Measurements from ENCODE around the gene ADCYAP1.
"Not testable (repeated sequence)": the region's sequence is repeated elsewhere in the genome, so short reads cannot be mapped to it uniquely, and the experiment has no call there.

Gene ADCYAP1

GRCh38 chr18:904218-905090 is at the start of gene ADCYAP1:
TSS of gene ADCYAP1 (plus strand) at chr18:904871. CDS start at chr18:905387, 516 bp downstream.
- DNase-seq (ENCODE audit: low read depth) = no peak

GRCh38 chr18:857986-858385 is 46.7 kb upstream of the ADCYAP1 start:
- no peak for DNase-seq (ENCODE audit: low read depth)

GRCh38 chr18:864872-865273 is 39.8 kb upstream of the ADCYAP1 start:
- no peak for DNase-seq (ENCODE audit: low read depth)

- DNase-seq (ENCODE audit: low read depth) = no peak
Measured at GRCh38 chr18:867257-867656, 37.4 kb upstream of the ADCYAP1 start.

DNA sequence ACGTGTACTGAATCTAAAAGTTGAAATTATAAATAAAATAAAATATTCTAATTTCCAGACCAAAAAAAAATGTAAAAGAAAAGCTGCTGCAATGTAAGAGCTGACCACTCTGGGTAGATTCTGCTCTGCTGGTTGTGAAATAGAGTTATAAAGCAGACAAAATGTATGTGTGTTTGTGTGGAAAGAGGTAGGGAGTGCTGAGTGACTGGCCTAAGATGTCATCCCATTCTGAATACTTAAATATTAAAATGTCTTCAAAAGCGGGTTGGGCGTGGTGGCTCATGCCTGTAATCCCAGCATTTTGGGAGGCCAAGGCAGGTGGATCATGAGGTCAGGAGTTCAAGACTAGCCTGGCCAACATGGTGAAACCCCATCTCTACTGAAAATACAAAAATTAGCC is 31.2 kb upstream of the ADCYAP1 start:
- not testable (repeated sequence) for DNase-seq (ENCODE audit: low read depth)

DNA sequence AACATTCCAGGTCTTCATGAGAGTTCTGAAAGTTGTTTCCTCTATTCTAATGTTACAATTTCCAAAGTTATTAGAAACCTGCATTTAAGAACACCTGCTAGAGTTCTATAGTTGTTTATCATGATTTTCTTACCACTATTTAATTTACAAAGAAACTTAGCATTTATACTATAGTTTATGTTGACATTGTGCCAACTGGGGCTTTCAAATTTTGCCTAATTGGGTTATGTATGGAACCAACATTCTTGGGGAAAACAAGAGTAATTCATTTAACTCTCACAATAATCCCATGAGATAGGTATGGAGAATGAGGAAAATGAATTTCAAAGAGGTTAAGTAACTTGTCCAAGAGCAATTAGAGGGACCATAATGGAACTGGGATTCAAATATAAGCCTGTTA is 28.8 kb upstream of the ADCYAP1 start:
- DNase-seq (ENCODE audit: low read depth) = no peak

DNA sequence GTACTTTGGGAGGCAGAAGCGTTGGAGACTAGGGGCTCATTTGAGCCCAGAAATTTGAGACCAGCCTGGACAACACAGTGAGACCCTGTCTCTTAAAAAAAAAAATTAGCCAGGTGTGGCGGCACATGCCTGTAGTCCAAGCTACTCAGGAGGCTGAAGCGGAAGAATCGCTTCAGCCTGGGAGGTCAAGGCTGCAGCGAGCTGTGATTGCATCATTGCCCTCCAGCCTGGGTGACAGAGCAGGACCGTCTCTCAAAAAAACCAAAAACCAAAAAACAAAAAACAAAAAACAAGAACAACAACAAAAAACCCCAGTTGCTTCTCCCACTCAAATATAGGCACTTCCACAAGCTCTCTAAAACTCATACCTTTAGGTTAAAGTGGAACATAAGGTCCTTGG is 27.4 kb upstream of the ADCYAP1 start:
- no peak for DNase-seq (ENCODE audit: low read depth)

DNA sequence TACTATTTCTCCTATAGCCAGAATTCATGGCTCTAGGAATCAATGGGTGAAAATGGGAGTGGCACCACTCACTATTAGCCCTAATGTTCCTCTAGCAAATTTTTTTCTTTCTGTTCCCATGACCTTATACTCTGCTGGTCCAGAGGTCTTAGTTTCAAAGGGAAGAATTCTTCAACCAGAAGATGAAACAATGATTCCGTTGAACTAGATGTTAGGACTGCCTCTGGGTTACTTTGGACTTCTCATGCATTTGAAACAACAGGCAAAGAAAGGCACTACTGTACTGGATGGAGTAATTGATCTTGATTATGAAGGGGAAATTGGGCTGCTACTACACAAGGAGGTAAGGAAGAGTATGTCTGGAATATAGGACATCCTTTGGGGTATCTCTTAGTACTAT is 18.6 kb upstream of the ADCYAP1 start:
- no peak for DNase-seq (ENCODE audit: low read depth)

- no peak for DNase-seq (ENCODE audit: low read depth)
Measured at GRCh38 chr18:887716-888115, 17.0 kb upstream of the ADCYAP1 start.

DNA sequence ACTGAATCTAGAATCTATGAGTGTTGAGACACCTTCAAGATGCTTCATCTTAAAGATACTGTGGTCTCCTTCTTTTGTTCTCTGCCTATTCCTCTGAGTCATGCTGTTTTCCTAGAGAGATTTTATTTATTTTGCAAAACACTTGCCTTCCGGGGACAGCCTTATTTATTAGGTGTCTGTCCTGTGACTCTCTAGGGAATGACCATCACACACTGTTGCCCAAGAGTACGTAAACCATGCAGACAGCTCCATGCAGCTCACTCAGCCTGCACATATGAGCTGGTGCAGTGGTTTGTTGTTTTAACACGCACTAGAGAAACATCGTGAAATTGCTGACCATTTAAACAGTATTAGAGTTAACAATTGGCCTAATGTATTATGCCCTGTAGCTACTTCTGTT is 12.4 kb upstream of the ADCYAP1 start:
- no peak for DNase-seq (ENCODE audit: low read depth)

GRCh38 chr18:896315-896714 is 8.4 kb upstream of the ADCYAP1 start:
- DNase-seq (ENCODE audit: low read depth) = no peak

GRCh38 chr18:901761-902160 is 2.9 kb upstream of the ADCYAP1 start:
- DNase-seq (ENCODE audit: low read depth) = no peak

DNA sequence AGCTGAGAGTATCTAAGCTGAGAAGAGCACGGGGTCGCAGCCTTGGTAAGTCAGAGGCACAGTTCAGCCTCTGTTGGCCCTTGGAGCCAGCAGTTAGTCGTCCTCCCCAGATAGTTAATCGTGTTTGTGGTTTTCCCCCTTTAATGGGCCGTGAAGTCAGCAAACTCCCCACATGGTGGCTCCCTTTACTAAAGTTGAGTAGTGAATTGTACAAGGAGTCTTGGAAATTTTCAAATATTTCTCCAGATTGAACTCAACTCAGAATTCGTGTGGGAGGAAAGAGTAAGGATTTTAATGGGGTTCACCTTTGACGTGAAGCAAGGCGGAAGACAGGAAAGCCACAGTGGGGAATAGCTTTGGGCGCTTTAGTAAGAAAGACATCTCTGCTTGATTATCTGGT is 2.4 kb upstream of the ADCYAP1 start:
- DNase-seq (ENCODE audit: low read depth) = no peak

GRCh38 chr18:903701-904100 is 970 bp upstream of the ADCYAP1 start:
- no peak for DNase-seq (ENCODE audit: low read depth)

DNA sequence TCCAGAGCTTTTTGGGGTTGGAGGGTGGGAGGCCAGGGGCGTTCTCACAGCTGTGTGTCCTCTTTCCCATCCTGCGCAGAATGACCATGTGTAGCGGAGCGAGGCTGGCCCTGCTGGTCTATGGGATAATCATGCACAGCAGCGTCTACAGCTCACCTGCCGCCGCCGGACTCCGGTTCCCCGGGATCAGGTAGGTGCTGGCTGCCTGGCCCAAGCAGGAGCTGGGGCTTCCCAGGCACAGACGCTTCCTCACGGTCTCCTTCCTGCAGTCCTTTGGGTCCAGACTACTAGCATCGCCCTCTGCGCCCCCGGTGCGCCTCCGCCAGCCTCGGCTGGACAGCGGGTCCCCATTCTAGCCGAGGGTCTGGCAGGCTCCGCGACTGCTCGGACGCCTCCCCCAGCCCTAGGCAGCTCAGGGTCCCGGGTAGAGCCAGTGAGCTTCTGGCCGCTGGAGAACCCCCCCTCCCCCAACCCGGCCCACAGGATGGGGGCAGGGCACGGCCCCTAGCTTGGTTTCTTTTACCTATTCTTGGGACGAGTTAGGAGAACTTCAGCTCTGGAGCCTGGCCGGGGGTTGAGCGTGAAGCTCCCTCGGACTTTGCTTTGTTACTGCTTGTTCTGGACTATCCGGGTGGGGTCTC is 756 bp downstream of the ADCYAP1 start:
- DNase-seq (ENCODE audit: low read depth) = no peak

- DNase-seq (ENCODE audit: low read depth) = no peak
Measured at GRCh38 chr18:905948-906415, 1.3 kb downstream of the ADCYAP1 start.

DNA sequence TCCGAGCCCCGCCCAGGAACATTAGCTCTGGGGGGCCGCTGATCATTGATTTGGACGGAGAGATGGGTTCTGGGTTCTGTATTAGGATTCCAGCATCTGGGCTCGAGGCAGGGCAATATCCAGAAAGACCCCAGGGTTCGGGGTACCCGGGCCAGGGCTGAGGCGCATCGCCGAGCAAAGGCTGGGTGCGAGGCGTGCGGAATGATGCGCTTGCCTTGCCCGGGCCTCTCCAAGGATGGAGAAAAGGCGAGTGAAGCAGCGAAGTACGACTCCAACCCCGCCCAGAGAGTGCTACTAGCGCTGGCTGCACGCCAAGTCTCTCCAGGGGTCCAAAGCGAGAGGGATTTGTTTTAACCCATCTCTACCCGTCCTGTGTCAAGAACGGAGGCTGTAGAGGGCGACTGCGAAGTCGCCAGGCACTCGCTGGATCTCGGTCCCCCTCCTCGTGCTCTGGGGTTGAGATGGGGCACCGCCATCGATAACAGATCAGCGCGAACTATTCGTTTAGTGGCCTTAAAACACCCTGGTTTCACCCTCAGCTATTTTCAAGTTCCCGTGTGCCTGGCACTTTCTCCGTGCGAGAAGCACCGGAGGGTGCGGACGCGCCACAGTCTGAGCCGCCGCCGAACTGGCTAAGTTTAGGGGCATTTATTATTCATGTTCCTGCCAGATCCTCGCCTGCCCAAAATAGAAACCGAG is 1.9 kb downstream of the ADCYAP1 start:
- DNase-seq (ENCODE audit: low read depth) = no peak

DNA sequence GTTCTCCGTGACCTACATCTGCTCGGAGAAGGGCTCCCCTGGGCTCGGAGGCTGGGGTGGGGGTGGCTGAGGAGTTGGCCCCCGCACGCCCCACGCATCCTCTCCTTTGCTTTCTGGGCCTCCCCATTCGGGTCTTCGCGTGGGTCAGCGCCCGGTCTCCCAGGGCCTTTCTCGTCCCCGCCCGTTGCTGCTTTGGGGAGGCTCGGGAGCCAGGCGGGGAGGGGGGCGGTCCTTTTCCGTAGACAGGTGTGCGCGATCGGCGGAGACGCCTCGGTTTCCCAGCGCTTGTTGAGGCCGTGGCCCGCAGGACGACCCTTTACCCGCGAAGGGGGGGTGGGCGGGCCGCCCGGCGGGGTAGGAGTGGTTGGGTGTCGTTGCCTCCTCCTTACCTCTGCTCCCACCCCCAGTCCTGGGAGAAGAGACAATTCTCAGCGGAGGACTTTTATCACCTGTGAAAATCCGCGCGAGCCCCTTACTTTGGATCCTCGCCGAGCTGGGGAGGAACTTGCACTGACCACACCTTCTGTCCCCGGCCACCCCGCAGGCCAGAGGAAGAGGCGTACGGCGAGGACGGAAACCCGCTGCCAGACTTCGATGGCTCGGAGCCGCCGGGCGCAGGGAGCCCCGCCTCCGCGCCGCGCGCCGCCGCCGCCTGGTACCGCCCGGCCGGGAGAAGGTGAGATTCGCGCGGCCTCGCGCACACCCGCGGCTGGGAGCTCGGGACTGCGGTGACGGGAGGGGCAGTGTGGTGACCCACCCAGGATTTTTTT is 2.6 kb downstream of the ADCYAP1 start:
- no peak for DNase-seq (ENCODE audit: low read depth)

GRCh38 chr18:907885-908757 is 3.5 kb downstream of the ADCYAP1 start:
- no peak for DNase-seq (ENCODE audit: low read depth)

DNA sequence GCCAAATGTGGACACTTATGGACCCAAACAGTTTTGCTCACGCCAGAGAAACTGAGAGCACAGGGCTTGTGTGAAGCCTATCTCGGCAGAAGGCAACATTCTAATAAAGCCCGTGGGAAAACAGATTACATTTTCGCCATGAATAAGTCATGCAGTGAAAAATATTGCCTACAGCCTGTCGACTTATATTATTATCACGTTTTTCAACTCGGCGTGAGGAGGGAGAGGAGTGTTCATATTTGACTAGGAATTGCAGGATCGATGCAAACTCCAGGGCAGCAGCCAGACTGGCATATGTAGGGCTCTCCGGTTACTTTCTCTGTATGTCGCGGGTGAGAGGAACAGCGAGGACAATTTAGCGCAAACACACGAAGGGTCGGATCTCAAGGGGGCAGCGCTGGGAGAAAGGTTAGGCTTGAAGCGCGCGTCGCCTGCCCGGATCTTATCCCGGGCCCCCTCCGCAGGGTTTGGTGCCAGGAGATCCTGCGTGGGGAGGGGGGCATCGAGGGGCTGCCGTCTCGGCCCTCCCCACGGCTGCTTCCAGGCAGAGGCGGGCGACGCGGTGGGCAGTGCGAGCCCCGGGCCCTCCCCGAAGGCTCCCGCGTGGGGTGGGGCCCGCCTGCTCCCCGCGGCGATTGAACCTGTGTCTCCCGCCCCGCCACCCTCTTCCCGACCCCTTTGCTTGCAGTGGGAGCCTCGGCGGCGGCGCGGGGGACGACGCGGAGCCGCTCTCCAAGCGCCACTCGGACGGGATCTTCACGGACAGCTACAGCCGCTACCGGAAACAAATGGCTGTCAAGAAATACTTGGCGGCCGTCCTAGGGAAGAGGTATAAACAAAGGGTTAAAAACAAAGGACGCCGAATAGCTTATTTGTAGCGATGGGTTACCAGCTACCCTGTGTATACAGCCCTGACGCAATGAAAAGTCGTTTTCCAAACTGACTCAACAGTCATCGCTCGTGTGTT is 4.4 kb downstream of the ADCYAP1 start:
- DNase-seq (ENCODE audit: low read depth) = no peak

Measured in stimulated activated CD8-positive, alpha-beta memory T cell treated with anti-CD3 and anti-CD28 coated beads, Interleukin-15, amount 100 ng/mL, for 24 hours (primary cell).